GM19455 (cell line): ENCODE results near the gene FZD10.

Experiments used
- ATAC-seq: cut with Tn5 transposase; IDR thresholded peaks from one replicate; pipeline ENCODE4 v1.9.1; 2021; ENCODE audit not compliant: unreplicated experiment

Gene FZD10

DNA sequence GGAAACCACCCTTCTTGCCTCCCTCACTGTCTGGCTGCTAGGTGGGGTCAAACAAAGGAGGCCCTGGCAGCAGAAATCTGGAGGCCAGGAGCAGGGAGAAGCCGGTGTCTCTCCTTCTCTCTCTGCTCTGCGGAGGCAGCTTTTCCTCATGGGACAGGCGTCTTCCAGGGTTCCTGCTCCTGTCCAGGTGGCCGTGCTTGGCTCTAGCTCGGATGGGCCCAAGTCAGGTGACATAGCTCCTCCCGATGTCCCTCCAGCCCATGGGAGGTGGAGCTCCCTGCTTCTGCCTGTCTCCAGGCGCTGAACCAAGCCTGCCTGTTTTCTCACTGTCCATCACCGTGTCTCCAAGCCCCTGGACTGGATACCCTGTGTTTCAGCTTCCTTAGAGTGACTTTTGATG, 30.5 kb upstream of the FZD10 start:
- no peak for ATAC-seq

DNA sequence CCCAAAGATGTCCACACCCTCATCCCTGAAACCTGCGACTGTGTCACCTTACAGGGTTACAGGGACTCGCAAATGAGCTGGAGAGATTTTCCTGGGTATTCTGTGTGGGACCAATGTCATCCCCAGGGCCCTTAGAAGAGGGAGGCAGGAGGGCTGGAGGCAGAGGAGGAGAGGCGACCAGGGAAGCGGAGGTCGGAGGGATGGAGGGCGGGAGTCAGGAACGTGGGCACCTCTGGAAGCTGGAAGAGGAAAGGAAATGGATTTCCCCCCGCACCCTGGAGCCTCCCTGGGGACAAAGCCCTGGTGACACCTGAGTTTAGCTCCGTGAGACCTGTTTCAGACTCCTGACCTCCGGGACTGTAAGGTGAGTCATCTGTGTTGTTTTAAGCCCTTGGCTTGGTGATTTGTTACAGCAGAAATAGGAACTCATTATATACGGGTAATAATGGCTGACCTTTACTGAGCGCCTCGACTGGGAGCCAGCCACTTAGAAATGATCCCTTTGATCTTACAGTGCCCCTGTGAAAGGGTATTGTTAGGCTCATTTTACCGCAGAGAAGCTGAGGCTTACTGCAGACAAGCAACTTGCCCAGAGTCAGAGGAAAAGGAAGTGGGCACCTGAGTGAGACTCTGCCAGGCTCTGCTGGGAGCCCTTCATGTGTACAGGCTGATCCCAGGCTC, 29.3 kb upstream of the FZD10 start:
- ATAC-seq: no peak

DNA sequence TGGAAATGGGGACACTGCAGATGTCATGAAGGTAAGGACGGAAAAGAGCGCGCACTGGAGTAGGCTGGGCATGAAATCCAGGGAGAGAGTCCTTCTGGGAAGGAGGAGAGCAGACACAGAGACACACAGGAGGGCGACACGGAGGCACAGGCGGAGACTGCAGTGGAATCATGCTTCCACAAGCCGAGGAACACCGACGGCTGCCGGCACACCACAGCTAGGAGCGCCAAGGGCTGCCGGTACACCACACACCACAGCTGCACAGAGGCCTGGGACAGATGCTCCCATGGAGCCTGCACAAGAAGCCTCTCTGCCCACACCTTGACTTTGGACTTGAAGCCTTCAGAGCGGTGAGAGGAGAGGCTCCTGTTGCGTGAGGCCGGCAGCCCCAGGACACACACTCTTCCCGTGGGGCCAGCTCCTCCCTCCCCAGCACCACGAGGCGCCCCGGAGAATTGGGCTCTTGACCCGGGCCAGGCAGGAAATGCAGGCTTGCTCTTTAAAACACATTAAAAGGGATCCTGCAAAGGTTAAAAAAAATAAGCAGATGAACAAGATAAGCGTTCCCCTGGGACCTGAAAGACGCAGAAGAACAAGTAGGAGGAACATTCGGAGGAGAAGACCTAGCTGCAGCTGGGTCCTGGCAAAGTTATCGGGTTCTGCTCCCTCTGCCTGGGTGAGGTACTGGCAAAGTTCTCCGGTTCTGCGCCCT, 28.3 kb upstream of the FZD10 start:
- ATAC-seq: no peak

DNA sequence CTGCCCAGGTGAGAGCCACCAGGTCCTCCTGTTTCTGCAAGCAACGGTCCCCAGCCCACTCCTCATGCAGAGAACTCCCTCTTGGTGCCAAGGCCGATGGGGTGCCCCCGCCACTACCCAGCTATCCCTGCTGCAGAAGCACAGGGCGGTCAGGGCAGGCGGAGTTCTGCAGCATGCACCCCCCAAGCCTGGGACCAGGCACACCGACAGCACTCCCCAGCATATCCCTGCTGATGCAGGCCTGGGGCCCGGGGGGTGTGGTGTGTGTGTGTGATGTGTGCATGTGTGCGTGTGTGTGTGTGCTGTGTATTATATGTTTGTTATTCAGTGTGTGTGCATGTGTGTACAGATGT, 27.7 kb upstream of the FZD10 start:
- ATAC-seq: no peak

DNA sequence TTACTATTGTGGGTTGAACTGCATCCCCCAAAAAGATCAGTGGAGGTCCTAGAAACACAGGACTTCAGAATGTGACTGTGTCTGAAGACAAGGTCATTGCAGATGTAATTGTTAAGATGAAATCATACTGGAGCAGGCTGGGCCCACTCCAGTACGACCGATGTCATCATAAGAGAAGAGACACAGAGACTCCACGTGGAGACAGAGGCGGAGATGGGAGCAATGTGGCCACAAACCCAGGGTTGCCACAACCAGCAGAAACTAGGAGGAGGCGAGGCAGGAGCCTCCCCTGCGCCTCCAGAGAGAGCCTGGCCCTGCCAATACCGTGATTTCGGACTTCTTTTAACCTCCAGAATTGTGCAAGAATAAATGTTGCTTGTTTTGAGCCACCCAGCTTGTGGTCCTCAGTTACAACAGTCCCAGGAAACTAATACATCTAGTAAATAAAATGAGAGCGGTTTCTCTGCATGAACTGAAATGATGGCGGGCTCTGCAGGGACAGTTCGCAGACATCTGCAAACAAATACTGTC, 25.7 kb upstream of the FZD10 start:
- no peak for ATAC-seq

DNA sequence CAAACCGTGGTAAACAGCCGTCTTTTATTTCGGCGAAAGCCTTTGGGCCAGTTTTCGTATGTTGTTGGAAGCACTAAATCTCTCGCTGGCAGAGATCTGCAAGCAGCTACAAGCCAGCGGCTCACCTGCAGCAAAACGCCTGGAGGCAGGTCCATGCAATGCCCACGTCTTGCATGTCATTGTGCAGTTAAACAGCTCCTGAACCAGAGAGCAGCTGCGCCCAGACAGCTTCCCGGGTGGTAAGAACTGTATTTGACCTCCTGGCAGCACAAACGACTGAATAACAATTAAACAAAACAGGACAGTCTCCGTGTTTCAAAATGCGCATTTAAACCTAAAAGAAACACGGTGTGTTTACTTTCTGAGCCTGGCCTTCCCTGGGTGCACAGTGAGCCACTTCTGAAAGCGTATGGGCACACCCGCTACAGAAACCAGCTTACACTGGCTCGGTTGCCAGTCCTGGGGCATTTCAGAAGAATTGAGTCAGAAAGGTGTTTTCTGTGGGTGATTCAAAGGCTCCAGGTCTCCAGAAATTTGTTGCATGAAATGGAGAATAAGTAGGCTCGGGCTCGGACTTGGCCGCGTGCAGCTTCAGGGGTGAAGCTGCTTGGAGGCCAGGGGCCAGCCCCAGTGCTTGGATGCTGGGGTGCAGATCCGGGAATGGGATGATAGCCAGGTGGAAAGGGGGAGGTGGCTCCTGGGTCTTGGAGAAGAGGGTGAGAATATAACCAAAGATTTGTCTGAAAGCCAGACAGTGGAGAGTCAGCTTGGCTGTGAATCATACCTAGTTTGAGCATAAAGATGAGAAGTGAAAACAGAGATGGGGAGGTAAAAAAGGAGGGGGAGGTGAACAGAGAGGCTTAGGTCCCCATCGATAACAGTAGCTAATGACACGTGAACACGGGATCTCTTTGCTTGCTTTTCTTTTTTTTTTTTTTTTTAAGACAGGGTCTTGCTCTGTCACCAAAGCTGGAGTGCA, 24.9 kb upstream of the FZD10 start:
- ATAC-seq: no peak

DNA sequence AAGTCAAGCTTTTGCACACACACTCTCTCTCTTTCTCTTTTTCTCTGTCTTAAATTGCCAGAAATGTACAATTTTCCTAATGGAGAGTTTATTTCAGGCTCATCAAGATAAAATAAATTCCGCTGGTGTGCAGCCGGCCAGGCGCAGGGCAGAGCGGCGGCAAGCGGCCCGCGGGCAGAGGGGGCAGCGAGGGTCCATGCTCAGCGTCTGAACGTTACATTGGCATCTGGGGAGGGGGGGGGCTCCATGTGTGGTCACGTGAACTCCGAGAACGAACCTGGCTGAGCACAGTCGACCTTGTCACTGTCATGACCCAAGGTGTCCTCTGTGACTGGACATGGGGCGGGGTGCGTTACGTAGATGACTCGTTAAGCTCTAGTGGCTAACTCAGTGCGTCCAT, 23.8 kb upstream of the FZD10 start:
- no peak for ATAC-seq

DNA sequence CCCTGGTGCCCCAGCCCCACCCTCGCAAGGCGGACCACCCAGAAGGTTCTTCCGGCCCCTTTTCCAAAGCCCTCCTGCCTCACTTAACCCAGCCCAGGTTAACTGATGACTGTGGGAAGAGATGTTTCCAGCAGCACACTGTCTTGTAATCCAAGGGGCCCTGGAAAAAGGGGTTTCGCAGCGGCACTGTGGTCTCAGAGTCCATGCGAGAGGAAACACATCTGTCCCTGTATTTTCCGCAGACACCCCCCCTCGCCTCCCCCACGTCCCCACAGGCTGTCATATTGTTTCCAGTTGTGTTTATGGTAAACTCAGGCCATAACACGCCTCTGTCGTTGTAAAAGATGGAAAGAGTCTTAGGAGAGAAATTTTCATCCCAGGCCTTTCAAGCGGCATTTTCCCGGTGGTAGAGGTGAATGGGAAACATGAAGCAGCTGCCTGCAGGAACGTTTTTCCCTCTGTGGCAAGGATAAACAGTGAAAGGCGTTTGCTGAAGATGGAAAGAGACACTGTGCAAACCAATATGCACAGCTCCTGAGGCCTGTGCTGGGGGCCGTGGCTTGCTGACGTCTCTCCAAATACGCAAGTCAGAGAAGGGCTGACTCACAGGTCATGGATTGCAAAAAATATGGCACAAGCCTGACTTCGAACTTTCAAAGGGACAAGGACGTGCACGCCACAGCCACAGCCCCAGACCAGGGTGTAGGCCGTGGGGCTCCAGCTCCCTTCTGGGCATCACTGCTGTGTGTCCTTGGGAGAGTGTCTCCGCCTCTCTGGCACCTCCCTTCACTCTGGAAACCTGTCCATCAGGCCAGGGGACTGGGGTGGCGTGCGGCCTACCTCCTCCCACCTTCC, 22.5 kb upstream of the FZD10 start:
- no peak for ATAC-seq

DNA sequence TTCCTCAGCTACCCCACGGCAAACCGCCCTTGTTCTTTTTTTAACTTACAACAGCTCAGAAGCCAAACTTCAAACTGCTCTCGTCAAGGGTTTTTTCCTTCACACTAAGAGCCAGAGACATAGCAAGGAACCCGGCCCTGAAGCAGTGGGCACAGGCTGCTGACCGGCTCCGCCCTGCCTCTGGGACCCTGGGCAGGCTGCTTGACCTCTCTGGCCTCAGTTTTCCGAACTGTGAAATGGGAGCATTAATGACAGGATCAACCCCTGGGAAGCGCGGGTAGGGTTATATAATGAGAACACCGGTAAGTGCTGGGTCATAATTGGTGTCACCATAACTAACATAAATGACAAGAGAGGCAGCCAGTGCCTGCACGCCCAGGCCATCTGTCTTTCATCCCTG, 21.2 kb upstream of the FZD10 start:
- no peak for ATAC-seq

DNA sequence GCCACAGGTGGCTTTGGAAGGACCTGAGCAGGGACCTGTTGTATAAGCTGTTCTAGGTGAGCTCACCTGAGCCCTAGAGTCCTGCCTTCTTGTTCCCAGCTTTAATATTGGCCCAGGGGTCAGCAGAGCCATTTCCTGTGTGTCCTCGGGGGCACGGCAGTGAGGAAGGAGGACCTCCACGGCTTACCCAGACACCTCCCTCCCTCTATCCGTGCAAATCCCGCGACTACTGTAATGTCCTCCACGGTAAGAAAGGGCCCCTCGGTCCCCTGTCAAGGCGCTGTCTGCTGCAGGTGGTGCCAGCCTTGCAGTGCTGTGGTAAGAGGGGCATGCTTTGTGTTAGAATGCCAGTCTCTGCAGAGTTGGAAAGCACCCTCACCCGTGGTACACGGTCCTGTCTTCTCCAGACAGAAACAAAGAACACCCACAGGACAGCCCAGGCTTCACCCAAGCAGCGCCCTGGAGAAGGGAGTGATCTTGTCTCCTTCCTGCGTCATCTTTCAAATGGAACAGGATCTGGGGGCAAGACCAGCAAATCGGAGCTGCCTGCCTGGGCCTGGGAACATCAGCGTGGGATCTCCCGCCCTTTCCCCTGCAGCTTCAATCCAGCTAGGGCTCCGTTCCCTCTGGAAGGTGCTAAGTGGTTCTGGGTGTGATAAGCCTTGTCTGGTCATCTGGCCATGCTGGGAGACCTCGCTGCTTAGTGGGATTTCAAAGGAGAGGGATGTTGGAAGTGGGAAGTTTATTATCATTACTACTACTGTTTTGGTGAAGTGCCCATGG, 20.2 kb upstream of the FZD10 start:
- no peak for ATAC-seq

DNA sequence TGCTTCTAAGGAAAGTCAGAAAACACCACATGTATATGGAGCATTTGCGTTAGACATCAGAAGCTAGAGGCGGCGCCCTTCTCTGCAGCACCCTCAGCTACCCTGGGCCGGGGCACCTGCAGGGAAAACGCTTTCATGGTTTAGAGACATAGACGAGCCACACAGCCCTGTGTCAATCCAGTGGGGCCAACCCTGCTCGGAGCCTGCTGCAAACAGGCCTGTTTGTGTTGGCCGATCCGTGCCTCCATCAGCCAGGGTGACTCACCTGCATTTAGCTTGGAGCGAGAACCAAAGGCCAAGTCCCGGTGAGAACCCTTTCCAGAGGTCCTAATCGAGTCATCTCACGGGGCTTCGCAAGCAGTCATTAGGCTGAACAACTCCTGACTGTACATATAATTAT, 19.5 kb upstream of the FZD10 start:
- ATAC-seq: no peak

DNA sequence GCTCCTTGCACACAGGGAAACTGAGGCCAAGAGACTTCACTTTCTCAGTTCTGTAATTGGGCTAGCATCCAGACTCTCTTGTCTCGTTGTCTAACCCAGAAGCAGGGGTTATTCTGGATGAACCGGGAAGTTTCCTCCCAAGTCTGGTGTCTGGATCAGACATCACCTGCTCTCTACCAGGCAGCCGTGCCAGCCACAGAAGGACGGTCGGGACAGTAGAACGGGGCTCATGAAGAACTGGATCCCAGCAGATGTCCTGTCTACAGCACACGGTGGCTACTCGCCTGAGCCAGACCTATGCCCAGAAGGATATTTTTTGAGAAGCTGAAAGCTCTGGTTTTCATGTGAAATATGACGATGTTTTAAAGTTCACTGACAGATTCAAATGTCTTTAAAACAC, 19.1 kb upstream of the FZD10 start:
- no peak for ATAC-seq

DNA sequence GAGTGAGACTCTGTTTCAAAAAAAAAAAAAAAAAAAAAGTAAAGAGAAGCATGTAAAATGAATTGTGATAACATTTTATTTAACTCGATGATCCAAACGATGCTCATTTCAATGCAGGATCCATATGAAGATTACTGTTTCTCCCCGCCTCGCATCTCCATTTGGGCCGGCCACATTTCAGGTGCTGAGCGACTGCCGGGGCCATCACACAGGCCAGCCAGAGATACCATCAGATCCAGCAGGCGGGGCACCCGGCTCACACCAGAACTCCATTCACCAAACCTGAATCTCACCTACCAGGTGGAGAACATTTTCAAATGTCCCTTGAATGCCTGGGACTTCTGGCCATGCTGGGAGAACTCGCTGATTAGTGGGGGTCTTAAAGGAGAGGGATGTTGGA, 18.0 kb upstream of the FZD10 start:
- no peak for ATAC-seq

DNA sequence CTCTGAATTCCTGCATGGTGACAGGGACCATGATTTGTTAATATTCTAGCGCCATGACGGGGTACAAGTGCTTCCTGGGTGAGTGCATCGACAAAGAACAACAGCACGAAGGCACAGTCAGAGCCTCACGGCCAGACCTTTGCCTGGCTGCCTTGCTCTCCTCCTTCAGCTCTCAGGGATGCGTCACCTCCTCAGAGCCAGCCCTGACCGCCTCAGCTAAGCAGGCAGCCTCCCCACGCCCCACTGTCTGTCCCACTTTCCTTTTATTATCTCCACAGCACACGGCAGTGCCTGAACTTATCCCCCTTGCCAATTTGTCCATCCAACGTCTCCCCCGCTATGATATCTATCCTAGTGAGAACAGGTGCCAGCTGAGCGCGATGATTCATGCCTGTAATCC, 16.5 kb upstream of the FZD10 start:
- no peak for ATAC-seq

DNA sequence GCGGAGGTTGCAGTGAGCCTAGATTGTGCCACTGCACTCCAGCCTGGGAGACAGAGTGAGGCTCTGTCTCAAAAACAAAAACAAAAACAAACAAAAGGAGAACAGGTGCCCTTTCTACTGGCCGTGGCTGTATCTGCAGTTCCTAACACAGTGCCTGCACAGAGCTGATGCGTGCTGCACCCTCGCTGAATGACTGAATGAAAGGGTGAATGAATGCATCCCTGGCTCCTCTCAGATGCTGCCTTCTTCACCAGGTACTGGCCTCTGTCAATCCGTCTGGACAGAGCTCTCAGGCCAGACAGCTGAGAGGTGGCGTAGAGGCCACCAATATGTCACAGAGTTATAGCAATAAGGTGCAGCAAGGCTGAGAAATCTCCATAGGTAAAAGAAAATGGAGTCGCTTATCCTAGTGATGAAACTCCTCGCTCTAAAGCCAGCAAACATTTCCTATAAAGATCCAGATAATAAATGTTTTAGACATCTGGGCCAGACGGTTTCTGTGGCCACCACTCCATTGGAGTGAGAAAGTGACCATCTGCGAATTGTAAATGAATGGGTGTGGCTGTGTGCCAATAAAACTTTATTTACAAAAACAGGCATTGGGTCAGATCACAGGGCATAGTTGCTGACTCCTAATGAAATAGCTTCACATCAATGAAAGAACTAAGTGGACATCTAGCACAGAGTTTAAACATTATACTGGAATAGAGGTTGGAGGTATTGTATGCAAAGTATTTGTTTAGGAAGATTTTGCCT, 15.9 kb upstream of the FZD10 start:
- no peak for ATAC-seq

DNA sequence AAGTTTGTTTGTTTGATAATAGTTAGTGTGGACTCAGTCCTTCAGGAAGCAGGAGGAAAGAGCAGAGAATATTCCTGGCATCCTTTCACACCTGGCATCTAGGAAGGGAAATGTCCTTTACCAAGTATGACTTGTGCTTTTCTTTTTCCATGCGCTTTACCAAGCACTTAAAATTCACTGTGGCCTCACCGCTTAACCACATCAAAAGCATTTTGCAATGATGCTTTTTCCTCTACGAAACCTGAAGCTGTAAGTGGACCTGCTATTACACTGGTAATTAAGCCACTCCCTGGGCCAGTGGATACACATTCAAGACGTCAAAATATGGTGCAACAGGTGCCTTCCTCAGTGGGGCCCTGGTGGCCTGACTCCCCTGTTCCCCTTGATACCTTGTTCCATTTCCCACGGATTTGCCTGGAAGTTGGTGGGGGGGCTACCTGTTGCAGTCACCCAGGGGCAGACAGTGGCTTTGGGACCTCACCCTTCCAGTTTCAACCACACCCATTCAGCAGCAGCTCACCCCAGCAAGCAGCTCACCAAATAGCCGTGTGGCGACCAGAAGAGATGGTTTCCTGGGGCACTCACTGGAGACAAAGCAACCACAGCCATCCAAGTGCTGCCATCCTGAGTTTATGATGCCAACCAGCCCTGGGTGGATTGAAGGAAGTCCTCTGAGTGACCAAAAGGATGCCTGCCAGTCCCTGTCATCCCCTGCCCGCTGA, 14.2 kb upstream of the FZD10 start:
- ATAC-seq: no peak

DNA sequence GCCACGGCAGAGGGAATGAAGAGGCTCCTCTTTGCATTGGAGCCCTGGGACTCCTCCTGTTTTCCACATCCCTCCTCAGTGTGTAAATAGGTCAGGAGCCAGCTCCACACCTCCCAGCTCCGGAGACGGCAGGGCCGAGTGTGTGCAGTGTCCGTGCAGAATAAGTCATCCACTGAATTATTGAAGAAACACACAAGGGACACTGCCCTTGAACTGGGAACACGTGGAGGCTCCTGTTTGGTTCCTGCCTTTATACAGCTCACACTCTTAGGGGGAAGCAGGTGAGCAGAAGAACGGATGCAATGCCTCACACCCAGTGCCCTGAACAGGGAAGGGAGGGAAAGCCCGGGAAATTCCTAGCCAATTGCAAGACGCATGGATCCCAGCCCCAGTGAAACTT, 10.4 kb upstream of the FZD10 start:
- no peak for ATAC-seq

DNA sequence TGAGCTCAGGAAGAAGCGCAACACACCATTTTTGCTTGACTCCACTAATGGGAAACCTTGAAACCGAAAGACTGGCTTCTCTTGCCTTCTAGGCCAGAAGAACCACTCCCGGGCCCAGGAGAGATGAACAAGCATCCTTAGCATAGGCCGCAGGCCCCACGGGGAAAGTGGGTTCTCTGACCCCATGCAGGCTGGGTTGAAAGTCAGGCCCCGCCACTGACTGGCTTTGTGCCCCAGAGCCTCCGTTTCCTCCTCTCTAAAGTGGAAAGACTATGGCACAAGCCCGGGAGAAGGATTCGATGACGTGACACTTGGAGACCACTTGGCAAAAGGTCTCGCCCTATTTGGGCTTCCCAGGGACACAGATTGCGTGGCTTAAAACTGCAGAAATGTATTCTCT, 9.9 kb upstream of the FZD10 start:
- ATAC-seq: no peak

DNA sequence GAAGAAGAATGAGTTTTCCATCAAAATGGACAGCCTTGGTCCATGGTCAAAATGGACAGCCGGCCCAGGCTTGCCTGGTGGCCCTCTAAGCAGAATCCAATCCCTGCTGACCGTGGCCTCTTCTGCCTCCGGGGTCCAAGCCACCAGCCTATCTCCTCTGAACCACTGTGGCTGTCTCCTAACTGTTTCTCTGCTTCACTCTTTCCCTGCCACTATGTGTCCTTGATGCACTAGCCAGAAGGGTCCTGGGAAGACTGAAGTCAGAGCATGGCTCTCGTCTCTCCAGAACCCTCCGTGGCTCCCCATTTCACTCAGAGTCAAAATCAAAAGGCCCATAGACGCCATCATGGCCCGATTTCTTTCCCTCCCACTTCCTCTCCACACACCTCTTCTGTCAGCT, 8.5 kb upstream of the FZD10 start:
- no peak for ATAC-seq
